CD4-positive, alpha-beta memory T cell (primary cell): ENCODE data around the gene RAP1GAP. TPM values are rescaled to one million over a fixed set of nuclear protein-coding genes. Genes with fewer than 3 reads are reported as not detected.
A peak's percentile ranks its signal among the peaks of the same experiment; 100 is the strongest.

ENCODE experiments used
- CTCF ChIA-PET: fragments of 350-600 bp; sonication (Branson Sonifier 250); formaldehyde crosslinking; loops from one replicate; lab custom pipeline; 2021; ENCODE audit warnings: inconsistent platforms; ENCODE audit not compliant: partially characterized antibody; lab: Charles Lee
- POLR2A ChIA-PET: fragments of 350-600 bp; sonication (Branson Sonifier 250); formaldehyde crosslinking; loops from one replicate; lab custom pipeline; 2021; ENCODE audit not compliant: partially characterized antibody; lab: Charles Lee
- DNase-seq, 5 donors: peaks; one replicate each; pipeline versions ENCODE4 v3.0.0 to v3.0.0-alpha.2; 2020 to 2022; ENCODE audit warnings: mixed read lengths in 1 of 5
- H3K27ac ChIP-seq: one replicate; pipeline ENCODE4 v1.7.0; 2013; ENCODE audit warnings: low read depth, low read length
- H3K27me3 ChIP-seq: 2 replicates; pipeline ENCODE4 v1.7.0; 2013; ENCODE audit warnings: mild to moderate bottlenecking, low read length, moderate library complexity; ENCODE audit not compliant: insufficient read depth
- H3K36me3 ChIP-seq: 2 replicates; pipeline ENCODE4 v1.7.0; 2013; ENCODE audit warnings: mild to moderate bottlenecking, low read length, moderate library complexity; ENCODE audit not compliant: insufficient read depth
- H3K4me1 ChIP-seq: 2 replicates; pipeline ENCODE4 v1.7.0; 2013; ENCODE audit warnings: mild to moderate bottlenecking, low read length, moderate library complexity; ENCODE audit not compliant: insufficient read depth
- H3K4me3 ChIP-seq, 2 donors: one replicate each; pipeline ENCODE4 v1.7.0; 2013; ENCODE audit warnings: low read length in 2 of 2, mild to moderate bottlenecking in 1 of 2
- H3K9me3 ChIP-seq, 2 donors: one replicate each; pipeline ENCODE4 v1.7.0; 2013; ENCODE audit warnings: low read length in 2 of 2, control low read depth in 1 of 2; ENCODE audit not compliant: control insufficient read depth in 1 of 2
- H3K27ac Mint-ChIP-seq, 7 donors: one replicate each; pipeline ENCODE4 v1.8.0; 2020 to 2021; ENCODE audit warnings: mixed read lengths in 7 of 7, mild to moderate bottlenecking in 6 of 7, inconsistent platforms in 3 of 7, moderate library complexity in 3 of 7
- H3K27me3 Mint-ChIP-seq, 2 donors: one replicate each; pipeline ENCODE4 v1.8.0; 2020 to 2021; ENCODE audit warnings: mixed read lengths in 2 of 2
- H3K36me3 Mint-ChIP-seq, 2 donors: one replicate each; pipeline ENCODE4 v1.8.0; 2020 to 2021; ENCODE audit warnings: mixed read lengths in 2 of 2, inconsistent platforms in 1 of 2, mild to moderate bottlenecking in 1 of 2
- H3K4me1 Mint-ChIP-seq, 4 donors: one replicate each; pipeline ENCODE4 v1.8.0; 2020 to 2021; ENCODE audit warnings: mixed read lengths in 4 of 4, mild to moderate bottlenecking in 1 of 4
- H3K4me3 Mint-ChIP-seq, 8 donors: one replicate each; pipeline ENCODE4 v1.8.0; 2020 to 2021; ENCODE audit warnings: mixed read lengths in 8 of 8, mild to moderate bottlenecking in 7 of 8, moderate library complexity in 6 of 8, inconsistent platforms in 3 of 8
- H3K9me3 Mint-ChIP-seq, 8 donors: one replicate each; pipeline ENCODE4 v1.8.0; 2020 to 2021; ENCODE audit warnings: mixed read lengths in 8 of 8, mild to moderate bottlenecking in 5 of 8, inconsistent platforms in 3 of 8, moderate library complexity in 1 of 8
- intact Hi-C: fragments of 100-400 bp; cut with micrococcal nuclease; formaldehyde crosslinking; loops from one replicate; pipeline ENCODE4 v1.15.1; 2023
- polyA plus RNA-seq, 2 donors: library from polyadenylated mRNA; unstranded; fragments of 300-500 nt; fragmentation: Illumina TruSeq; gene quantifications; one replicate each; pipeline ENCODE4 v1.2.3, GENCODE V29; 2021
- total RNA-seq, 2 experiments: library from RNA; stranded (reverse); gene quantifications; one replicate each; pipeline ENCODE4 v1.2.3, GENCODE V29; 2021

RAP1GAP gene
- total and polyA plus RNA-seq, 4 experiments from 2014 or later = 0.23 to 0.72 TPM; not detected in 2

GRCh38 chr1:21704145-21704544 is 35.0 kb upstream of the RAP1GAP start:
- Histone ChIP-seq H3K4me1 (no peaks in the 10 kb centered on the region), H3K4me3 (no peak overlapping the region), H3K27ac (no peak overlapping the region), H3K27me3 (no peaks in the 10 kb centered on the region), H3K9me3 (no peaks in the 10 kb centered on the region), H3K36me3 (peaks cover 63% of the 10 kb centered on the region)
- H3K4me3 Mint-ChIP-seq = no peak overlapping the region
- H3K27me3 Mint-ChIP-seq = no peaks in the 10 kb centered on the region
- peaks cover 0 to 1% (median 0%) of the 10 kb centered on the region in 8 donors for H3K9me3 Mint-ChIP-seq
- ChIA-PET POLR2A (interaction anchor here (1.0 to 1.2 kb wide), 2 partner anchors 19 to 78 kb away, joined by 3 read pairs; partner anchors contain the start of gene USP48), CTCF (interaction anchor here (0.6 kb wide), 1 partner anchor 261 kb away, joined by 3 read pairs; no protein-coding TSS in a partner anchor)
- H3K36me3 Mint-ChIP-seq = peaks cover 57 to 71% of the 10 kb centered on the region in 2 donors
- H3K27ac Mint-ChIP-seq = peak overlapping the region in 1 of 7 donors; percentile 38
- no peak for DNase-seq
- intact Hi-C loops = loop anchor here (5.0 kb wide), 1 partner anchor 258 kb away; no protein-coding TSS in a partner anchor
- peaks cover 0 to 12% (median 4%) of the 10 kb centered on the region in 4 donors for H3K4me1 Mint-ChIP-seq

GRCh38 chr1:21703318-21703963 is 34.3 kb upstream of the RAP1GAP start:
- peaks cover 0 to 12% (median 4%) of the 10 kb centered on the region in 4 donors for H3K4me1 Mint-ChIP-seq
- ChIA-PET POLR2A (interaction anchor here (1.0 to 1.2 kb wide), 2 partner anchors 19 to 79 kb away, joined by 3 read pairs; partner anchors contain the start of gene USP48), CTCF (interaction anchor here (0.6 kb wide), 1 partner anchor 262 kb away, joined by 3 read pairs; no protein-coding TSS in a partner anchor)
- H3K9me3 Mint-ChIP-seq = peaks cover 0 to 1% (median 0%) of the 10 kb centered on the region in 8 donors
- H3K27ac Mint-ChIP-seq = peak overlapping the region in 1 of 7 donors; percentile 58
- DNase-seq = peak in 2 of 5 donors; percentile 4 to 7
- peaks cover 61% of the 10 kb centered on the region for H3K36me3 ChIP-seq
- H3K27ac ChIP-seq = no peak overlapping the region
- peaks cover 59 to 71% of the 10 kb centered on the region in 2 donors for H3K36me3 Mint-ChIP-seq
- no peaks in the 10 kb centered on the region for H3K9me3 ChIP-seq
- no peaks in the 10 kb centered on the region for H3K27me3 ChIP-seq
- intact Hi-C loops = loop anchor here (5.0 kb wide), 1 partner anchor 259 kb away; no protein-coding TSS in a partner anchor
- no peak overlapping the region for H3K4me3 ChIP-seq
- no peak overlapping the region for H3K4me3 Mint-ChIP-seq
- H3K27me3 Mint-ChIP-seq = no peaks in the 10 kb centered on the region
- H3K4me1 ChIP-seq = no peaks in the 10 kb centered on the region

GRCh38 chr1:21702780-21703179 is 33.6 kb upstream of the RAP1GAP start:
- no peak for DNase-seq
- Mint-ChIP-seq H3K27ac (peak overlapping the region in 1 of 7 donors; percentile 58), H3K27me3 (no peaks in the 10 kb centered on the region), H3K4me3 (no peak overlapping the region), H3K9me3 (peaks cover 0 to 1% (median 0%) of the 10 kb centered on the region in 8 donors), H3K4me1 (peaks cover 0 to 12% (median 4%) of the 10 kb centered on the region in 4 donors), H3K36me3 (peaks cover 61 to 77% of the 10 kb centered on the region in 2 donors)
- CTCF ChIA-PET = no interaction called here
- H3K27me3 ChIP-seq = no peaks in the 10 kb centered on the region
- H3K9me3 ChIP-seq = no peaks in the 10 kb centered on the region
- intact Hi-C loops = loop anchor here (5.0 kb wide), 1 partner anchor 260 kb away; no protein-coding TSS in a partner anchor
- no peak overlapping the region for H3K4me3 ChIP-seq
- no peaks in the 10 kb centered on the region for H3K4me1 ChIP-seq
- H3K36me3 ChIP-seq = peaks cover 57% of the 10 kb centered on the region
- H3K27ac ChIP-seq = no peak overlapping the region
- POLR2A ChIA-PET = no interaction called here

GRCh38 chr1:21701401-21701800 is 32.2 kb upstream of the RAP1GAP start:
- Mint-ChIP-seq H3K36me3 (peaks cover 51 to 68% of the 10 kb centered on the region in 2 donors), H3K4me1 (peaks cover 0 to 12% (median 4%) of the 10 kb centered on the region in 4 donors), H3K9me3 (peaks cover 0 to 1% (median 0%) of the 10 kb centered on the region in 8 donors), H3K27ac (peak overlapping the region in 1 of 7 donors; percentile 61), H3K4me3 (no peak overlapping the region), H3K27me3 (no peaks in the 10 kb centered on the region)
- Histone ChIP-seq H3K4me3 (no peak overlapping the region), H3K9me3 (no peaks in the 10 kb centered on the region), H3K27me3 (no peaks in the 10 kb centered on the region), H3K27ac (no peak overlapping the region), H3K4me1 (no peaks in the 10 kb centered on the region), H3K36me3 (peaks cover 54% of the 10 kb centered on the region)
- no peak for DNase-seq
- ChIA-PET CTCF (no interaction called here), POLR2A (no interaction called here)
- intact Hi-C loops = loop anchor here (5.0 kb wide), 1 partner anchor 261 kb away; no protein-coding TSS in a partner anchor

- peaks cover 53% of the 10 kb centered on the region for H3K36me3 ChIP-seq
- CTCF ChIA-PET = no interaction called here
- Mint-ChIP-seq H3K36me3 (peaks cover 41 to 60% of the 10 kb centered on the region in 2 donors), H3K27ac (peak overlapping the region in 2 of 7 donors; percentile 22 to 47), H3K4me1 (peaks cover 0 to 12% (median 4%) of the 10 kb centered on the region in 4 donors), H3K4me3 (no peak overlapping the region), H3K27me3 (no peaks in the 10 kb centered on the region), H3K9me3 (peaks cover 0 to 1% (median 0%) of the 10 kb centered on the region in 8 donors)
- no peaks in the 10 kb centered on the region for H3K9me3 ChIP-seq
- H3K4me1 ChIP-seq = no peaks in the 10 kb centered on the region
- H3K4me3 ChIP-seq = no peak overlapping the region
- intact Hi-C loops = loop anchor here (5.0 kb wide), 1 partner anchor 262 kb away; no protein-coding TSS in a partner anchor
- H3K27me3 ChIP-seq = no peaks in the 10 kb centered on the region
- POLR2A ChIA-PET = no interaction called here
- no peak for DNase-seq
- no peak overlapping the region for H3K27ac ChIP-seq
These were observed 30.9 kb upstream of the RAP1GAP start for GRCh38 chr1:21700094-21700493.

GRCh38 chr1:21696931-21697330 is 27.8 kb upstream of the RAP1GAP start:
- Histone ChIP-seq H3K27me3 (no peaks in the 10 kb centered on the region), H3K36me3 (peaks cover 52% of the 10 kb centered on the region), H3K4me1 (no peaks in the 10 kb centered on the region), H3K27ac (no peak overlapping the region), H3K9me3 (no peaks in the 10 kb centered on the region), H3K4me3 (no peak overlapping the region)
- H3K4me1 Mint-ChIP-seq = peaks cover 0 to 6% (median 3%) of the 10 kb centered on the region in 4 donors
- peaks cover 0 to 1% (median 0%) of the 10 kb centered on the region in 8 donors for H3K9me3 Mint-ChIP-seq
- intact Hi-C loops = no loop called here
- DNase-seq = no peak
- no peak overlapping the region for H3K27ac Mint-ChIP-seq
- POLR2A ChIA-PET = no interaction called here
- no peaks in the 10 kb centered on the region for H3K27me3 Mint-ChIP-seq
- CTCF ChIA-PET = no interaction called here
- H3K4me3 Mint-ChIP-seq = no peak overlapping the region
- peaks cover 41 to 59% of the 10 kb centered on the region in 2 donors for H3K36me3 Mint-ChIP-seq

GRCh38 chr1:21693732-21694131 is 24.6 kb upstream of the RAP1GAP start:
- H3K36me3 Mint-ChIP-seq = peaks cover 43 to 62% of the 10 kb centered on the region in 2 donors
- intact Hi-C loops = no loop called here
- Histone ChIP-seq H3K4me1 (no peaks in the 10 kb centered on the region), H3K36me3 (peaks cover 53% of the 10 kb centered on the region), H3K9me3 (no peaks in the 10 kb centered on the region), H3K27ac (no peak overlapping the region), H3K4me3 (no peak overlapping the region), H3K27me3 (no peaks in the 10 kb centered on the region)
- ChIA-PET CTCF (no interaction called here), POLR2A (no interaction called here)
- DNase-seq = no peak
- peaks cover 0 to 2% (median 0%) of the 10 kb centered on the region in 4 donors for H3K4me1 Mint-ChIP-seq
- no peaks in the 10 kb centered on the region for H3K27me3 Mint-ChIP-seq
- peaks cover 0 to 1% (median 0%) of the 10 kb centered on the region in 8 donors for H3K9me3 Mint-ChIP-seq
- no peak overlapping the region for H3K27ac Mint-ChIP-seq
- no peak overlapping the region for H3K4me3 Mint-ChIP-seq
